ENCODE results near the gene SLFN13. TPM values are rescaled to one million over a fixed set of nuclear protein-coding genes. Genes with fewer than 3 reads are reported as not detected.

Gene SLFN13
- polyA plus RNA-seq, 3 donors = 0.49 to 1.7 (median 1.2) TPM

Other genes with a start within 250 kb of the SLFN13 start
- 10 to 100 TPM in 2 of 3 donors, 1 to 10 TPM in 1; 3.6 to 14.9 (median 11.9) TPM for gene SLFN5, start 205.7 kb downstream of the SLFN13 start, polyA plus RNA-seq
- 10 to 100 TPM in 2 of 3 donors, 1 to 10 TPM in 1; 1.2 to 32.2 (median 19.2) TPM for gene SLFN11, start 75.1 kb downstream of the SLFN13 start, polyA plus RNA-seq
- 10 to 100 TPM in 1 of 3 donors, 1 to 10 TPM in 1, under 1 TPM in 1; 0.49 to 10.1 (median 4.4) TPM for gene SLFN12, start 16.3 kb downstream of the SLFN13 start, polyA plus RNA-seq
- under 1 TPM; 0.16 to 0.80 (median 0.79) TPM for gene SLFN12L, start 88.9 kb upstream of the SLFN13 start, polyA plus RNA-seq
- under 1 TPM in 1 of 3 donors, not detected in 2; 0.11 TPM for gene SLFN14, start 112.1 kb upstream of the SLFN13 start, polyA plus RNA-seq
- 1 to 10 TPM; 1.9 to 3.1 (median 3.0) TPM for gene PEX12, start 129.8 kb upstream of the SLFN13 start, polyA plus RNA-seq
- gene AP2B1, start 138.6 kb upstream of the SLFN13 start, polyA plus RNA-seq = 10 to 100 TPM; 23.5 to 48.2 (median 43.5) TPM